SU-DHL-6 (cell line): ENCODE data around the gene NUP50.

Experiments used
- H2AFZ ChIP-seq: fragments of 200-600 bp; sonication (generic); 2 replicates; pipeline ENCODE4 v1.6.1; 2014; ENCODE audit warnings: low read depth, mild to moderate bottlenecking, moderate library complexity, mixed read lengths, antibody characterized with exemption, low read length; ENCODE audit not compliant: severe bottlenecking
- H3F3A ChIP-seq: fragments of 200-600 bp; shearing (Covaris generic); 2 replicates; pipeline ENCODE4 v1.6.0; 2016; ENCODE audit warnings: antibody characterized with exemption, mild to moderate bottlenecking; ENCODE audit not compliant: insufficient read depth
- H3K27ac ChIP-seq: fragments of 200-600 bp; sonication (generic); 2 replicates; pipeline ENCODE4 v1.5.1; 2016; ENCODE audit warnings: low read depth, mild to moderate bottlenecking, low read length, moderate library complexity, mixed read lengths
- H3K27me3 ChIP-seq: fragments of 200-600 bp; sonication (generic), shearing (Covaris generic); 2 replicates; pipeline ENCODE4 v1.6.0; 2014; ENCODE audit warnings: mild to moderate bottlenecking, low read length
- H3K36me3 ChIP-seq: fragments of 200-600 bp; sonication (generic); 2 replicates; pipeline ENCODE4 v1.6.1; 2014; ENCODE audit warnings: mild to moderate bottlenecking, low read length, mixed read lengths
- H3K4me2 ChIP-seq: fragments of 300-600, 200-600 bp; shearing (Covaris generic), sonication (generic); 2 replicates; pipeline ENCODE4 v1.6.0; 2014; ENCODE audit warnings: low read length, low read depth, mild to moderate bottlenecking; ENCODE audit not compliant: poor library complexity, severe bottlenecking
- H3K4me3 ChIP-seq: fragments of 200-600 bp; sonication (generic); 2 replicates; pipeline ENCODE4 v1.5.1; 2014; ENCODE audit warnings: antibody characterized with exemption, low read length, mild to moderate bottlenecking, mixed read lengths; ENCODE audit not compliant: insufficient read depth, poor library complexity, severe bottlenecking
- H3K79me2 ChIP-seq: fragments of 200-600 bp; sonication (generic); 2 replicates; pipeline ENCODE4 v1.6.1; 2014; ENCODE audit warnings: mild to moderate bottlenecking, low read length, moderate library complexity; ENCODE audit not compliant: insufficient read depth
- H3K9ac ChIP-seq: fragments of 200-600 bp; sonication (generic); 2 replicates; pipeline ENCODE4 v1.7.0; 2014; ENCODE audit warnings: mild to moderate bottlenecking, low read length
- H3K9me2 ChIP-seq: fragments of 200-600 bp; sonication (generic); replicated peaks from 2 replicates; pipeline ENCODE4 v1.6.1; 2014; ENCODE audit warnings: low read length; ENCODE audit not compliant: insufficient read depth
- H3K9me3 ChIP-seq: fragments of 200-600 bp; sonication (generic); 2 replicates; pipeline ENCODE4 v1.6.1; 2014; ENCODE audit warnings: low read length, mixed read lengths; ENCODE audit not compliant: insufficient read depth
- H4K20me1 ChIP-seq: fragments of 200-600 bp; sonication (generic); 2 replicates; pipeline ENCODE4 v1.6.1; 2014; ENCODE audit warnings: low read depth, mild to moderate bottlenecking, antibody characterized with exemption, low read length, moderate library complexity, mixed read lengths
- CTCF ChIP-seq: fragments of 200-600 bp; sonication (generic); IDR thresholded peaks from one replicate; pipeline ENCODE4 v1.5.1; 2017; ENCODE audit warnings: antibody characterized with exemption, mild to moderate bottlenecking, low read length, moderate library complexity; ENCODE audit not compliant: insufficient read depth, poor library complexity, severe bottlenecking
- EZH2phosphoT487 ChIP-seq: fragments of 200-600 bp; sonication (generic), shearing (Covaris generic); conservative IDR thresholded peaks from 2 replicates; pipeline ENCODE4 v1.6.1; 2018; ENCODE audit warnings: mild to moderate bottlenecking, antibody characterized with exemption, low read length, moderate library complexity, mixed read lengths

NUP50 gene

GRCh38 chr22:45217806-45218205, 54.1 kb downstream of the NUP50 start:
- H3K9me2 ChIP-seq, result no peaks in the 10 kb centered on the region
- H4K20me1 ChIP-seq, result no peaks in the 10 kb centered on the region
- no peak overlapping the region for H3K27ac ChIP-seq
- no peaks in the 10 kb centered on the region for H3K36me3 ChIP-seq
- no peak overlapping the region for H2AFZ ChIP-seq
- no peak overlapping the region for H3K4me3 ChIP-seq
- no peak for TF ChIP-seq EZH2phosphoT487
- TF ChIP-seq CTCF, result no peak
- H3K27me3 ChIP-seq, result no peaks in the 10 kb centered on the region
- no peaks in the 10 kb centered on the region for H3K9me3 ChIP-seq
- no peak overlapping the region for H3K4me2 ChIP-seq
- no peaks in the 10 kb centered on the region for H3K79me2 ChIP-seq
- no peak overlapping the region for H3K9ac ChIP-seq
- no peaks in the 10 kb centered on the region for H3F3A ChIP-seq

GRCh38 chr22:45218976-45219375, 55.3 kb downstream of the NUP50 start:
- H3K27me3 ChIP-seq, result no peaks in the 10 kb centered on the region
- no peaks in the 10 kb centered on the region for H3K36me3 ChIP-seq
- H3K4me3 ChIP-seq, result no peak overlapping the region
- no peaks in the 10 kb centered on the region for H3K79me2 ChIP-seq
- H2AFZ ChIP-seq, result no peak overlapping the region
- no peaks in the 10 kb centered on the region for H4K20me1 ChIP-seq
- H3K9ac ChIP-seq, result no peak overlapping the region
- no peak overlapping the region for H3K27ac ChIP-seq
- no peaks in the 10 kb centered on the region for H3K9me2 ChIP-seq
- H3K9me3 ChIP-seq, result no peaks in the 10 kb centered on the region
- H3K4me2 ChIP-seq, result no peak overlapping the region
- no peaks in the 10 kb centered on the region for H3F3A ChIP-seq
- no peak for TF ChIP-seq EZH2phosphoT487
- no peak for TF ChIP-seq CTCF

- no peak overlapping the region for H3K4me2 ChIP-seq
- no peak overlapping the region for H3K9ac ChIP-seq
- H3F3A ChIP-seq, result no peaks in the 10 kb centered on the region
- H3K9me2 ChIP-seq, result no peaks in the 10 kb centered on the region
- no peak overlapping the region for H3K27ac ChIP-seq
- no peaks in the 10 kb centered on the region for H3K9me3 ChIP-seq
- no peak overlapping the region for H3K4me3 ChIP-seq
- H3K36me3 ChIP-seq, result no peaks in the 10 kb centered on the region
- no peak overlapping the region for H2AFZ ChIP-seq
- TF ChIP-seq EZH2phosphoT487 (no peak), CTCF (no peak)
- H3K27me3 ChIP-seq, result no peaks in the 10 kb centered on the region
- no peaks in the 10 kb centered on the region for H3K79me2 ChIP-seq
- no peaks in the 10 kb centered on the region for H4K20me1 ChIP-seq
Observed at GRCh38 chr22:45221201-45221600, 57.5 kb downstream of the NUP50 start.
